Smooth muscle cell of bladder (primary cell): ENCODE results near the gene TDRD10. TPM values are rescaled to one million over a fixed set of nuclear protein-coding genes. Genes with fewer than 3 reads are reported as not detected.

Experiments
- total RNA-seq: library from RNA; depleted of rRNA; stranded (reverse); fragments of >200 nt; gene quantifications from 2 replicates; pipeline ENCODE4 v1.2.3, GENCODE V29; 2014

The TDRD10 gene
- not detected in 2 replicates for total RNA-seq

GRCh38 chr1:154502066-154502743 is at the start of gene TDRD10, which contains the start of gene SHE:
Gene TDRD10 (plus strand): TSS chr1:154502219. CDS start chr1:154506904, 4,685 bp downstream.
Gene SHE (minus strand): TSS chr1:154502412. CDS start chr1:154502026, 386 bp downstream.

GRCh38 chr1:154557939-154558719 is 56.1 kb downstream of the TDRD10 start, which contains the start of gene UBE2Q1:
Gene UBE2Q1 (minus strand): TSS chr1:154558662. CDS start chr1:154558553, 109 bp downstream.

GRCh38 chr1:154567386-154568156 is 65.6 kb downstream of the TDRD10 start, which contains the start of gene CHRNB2:
Gene CHRNB2 (plus strand): TSS chr1:154567778. CDS start chr1:154568045, 267 bp downstream.

Other genes starting within 250 kb of the TDRD10 start
- 137 and 152 TPM in 2 replicates for gene HAX1, start 229.6 kb upstream of the TDRD10 start, total RNA-seq
- not detected in 2 replicates for gene AQP10, start 181.1 kb upstream of the TDRD10 start, total RNA-seq
- 188 and 301 TPM in 2 replicates for gene ATP8B2, start 176.7 kb upstream of the TDRD10 start, total RNA-seq
- gene IL6R, start 96.9 kb upstream of the TDRD10 start, total RNA-seq = 4.4 and 11.9 TPM in 2 replicates
- gene SHE, start 193 bp downstream of the TDRD10 start, total RNA-seq = under 0.01 and 0.09 TPM in 2 replicates
- 21.0 and 27.9 TPM in 2 replicates for gene UBE2Q1, start 56.4 kb downstream of the TDRD10 start, total RNA-seq
- gene CHRNB2, start 65.6 kb downstream of the TDRD10 start, total RNA-seq = under 0.01 TPM in 1 of 2 replicates, not detected in the other
- 54.6 and 54.8 TPM in 2 replicates for gene ADAR, start 106.0 kb downstream of the TDRD10 start, total RNA-seq